ENCODE measurements around the gene CNTNAP2. TPM values are rescaled to one million over a fixed set of nuclear protein-coding genes. Genes with fewer than 3 reads are reported as not detected.

Gene CNTNAP2
- total RNA-seq, 2 donors from 2014 or later = 4.4 to 8.5 TPM

GRCh38 chr7:147809786-147810185 lies 1693.2 kb downstream of the CNTNAP2 start:
- H3K4me3 ChIP-seq = no peak overlapping the region
- intact Hi-C loops (cut with DNase I) = no loop called here
- no peaks in the 10 kb centered on the region for H3K9me3 ChIP-seq
- no peak for TF ChIP-seq CTCF (IDR thresholded peaks at IDR 0.05)
- no peak overlapping the region for H3K27ac ChIP-seq
- H3K36me3 ChIP-seq = no peaks in the 10 kb centered on the region
- no peak overlapping the region for H3K9ac ChIP-seq (ENCODE audit: low read depth in 2 of 2, low read length in 2 of 2)
- H3K4me1 ChIP-seq = no peaks in the 10 kb centered on the region
- no peak for DNase-seq
- H3K27me3 ChIP-seq = no peaks in the 10 kb centered on the region

GRCh38 chr7:147810269-147810668 lies 1693.7 kb downstream of the CNTNAP2 start:
- H3K4me1 ChIP-seq = no peaks in the 10 kb centered on the region
- no peaks in the 10 kb centered on the region for H3K36me3 ChIP-seq
- no peak overlapping the region for H3K9ac ChIP-seq (ENCODE audit: low read depth in 2 of 2, low read length in 2 of 2)
- H3K9me3 ChIP-seq = no peaks in the 10 kb centered on the region
- H3K27ac ChIP-seq = no peak overlapping the region
- TF ChIP-seq CTCF (IDR thresholded peaks at IDR 0.05) = no peak
- H3K27me3 ChIP-seq = no peaks in the 10 kb centered on the region
- no peak for DNase-seq
- H3K4me3 ChIP-seq = no peak overlapping the region
- intact Hi-C loops (cut with DNase I) = no loop called here

GRCh38 chr7:147811923-147812322 lies 1695.3 kb downstream of the CNTNAP2 start:
- H3K27me3 ChIP-seq = no peaks in the 10 kb centered on the region
- no peaks in the 10 kb centered on the region for H3K4me1 ChIP-seq
- no peak for DNase-seq
- intact Hi-C loops (cut with DNase I) = no loop called here
- TF ChIP-seq CTCF (IDR thresholded peaks at IDR 0.05) = no peak
- no peak overlapping the region for H3K27ac ChIP-seq
- no peak overlapping the region for H3K9ac ChIP-seq (ENCODE audit: low read depth in 2 of 2, low read length in 2 of 2)
- H3K4me3 ChIP-seq = no peak overlapping the region
- H3K36me3 ChIP-seq = no peaks in the 10 kb centered on the region
- H3K9me3 ChIP-seq = no peaks in the 10 kb centered on the region

- DNase-seq = no peak
- Histone ChIP-seq H3K4me3 (no peak overlapping the region), H3K9ac (ENCODE audit: low read depth in 2 of 2, low read length in 2 of 2) (no peak overlapping the region), H3K9me3 (no peaks in the 10 kb centered on the region), H3K27me3 (no peaks in the 10 kb centered on the region), H3K27ac (no peak overlapping the region), H3K36me3 (no peaks in the 10 kb centered on the region), H3K4me1 (no peaks in the 10 kb centered on the region)
- no peak for TF ChIP-seq CTCF (IDR thresholded peaks at IDR 0.05)
- intact Hi-C loops (cut with DNase I) = no loop called here
Observed at GRCh38 chr7:147813316-147813715, 1696.7 kb downstream of the CNTNAP2 start.

GRCh38 chr7:147818317-147818716 lies 1701.7 kb downstream of the CNTNAP2 start:
- no peak overlapping the region for H3K9ac ChIP-seq (ENCODE audit: low read depth in 2 of 2, low read length in 2 of 2)
- intact Hi-C loops (cut with DNase I) = no loop called here
- DNase-seq = no peak

More at GRCh38 chr7:147818317-147818716, 1701.7 kb downstream of the CNTNAP2 start:
- Histone ChIP-seq H3K36me3 (no peaks in the 10 kb centered on the region), H3K27me3 (no peaks in the 10 kb centered on the region), H3K9me3 (no peaks in the 10 kb centered on the region), H3K27ac (no peak overlapping the region), H3K4me3 (no peak overlapping the region), H3K4me1 (no peaks in the 10 kb centered on the region)
- no peak for TF ChIP-seq CTCF (IDR thresholded peaks at IDR 0.05)
